Measurements from ENCODE around the gene PHKG2. TPM values are rescaled to one million over a fixed set of nuclear protein-coding genes. Genes with fewer than 3 reads are reported as not detected.

Gene PHKG2
- total and polyA plus RNA-seq, 2 donors: 22.1 to 53.8 TPM

- Histone ChIP-seq H3K4me1 (ENCODE audit: control insufficient read depth in 2 of 2, insufficient read depth in 2 of 2, low read length in 2 of 2) (no peaks in the 10 kb centered on the region), H3K4me3 (ENCODE audit: low read length in 2 of 2) (no peak overlapping the region), H3K27ac (ENCODE audit: low read depth in 1 of 2, low read length in 1 of 2) (no peak overlapping the region), H3K27me3 (ENCODE audit: control insufficient read depth in 2 of 2, insufficient read depth in 1 of 2, low read length in 1 of 2) (no peaks in the 10 kb centered on the region), H3K36me3 (ENCODE audit: control insufficient read depth in 2 of 2, insufficient read depth in 2 of 2, low read length in 1 of 2) (peaks cover 90 to 95% of the 10 kb centered on the region in 2 donors), H3K9me3 (ENCODE audit: control insufficient read depth in 2 of 2, insufficient read depth in 1 of 2, low read length in 1 of 2) (no peaks in the 10 kb centered on the region)
- WGBS: over 99% methylated on average over 6 of the region's 6 CpGs
- DNase-seq (ENCODE audit: low read depth in 6 of 9, low spot score in 9 of 9): no peak
Observed at GRCh38 chr16:30706046-30706445, 42.2 kb upstream of the PHKG2 start.

- H3K9me3 ChIP-seq (ENCODE audit: control insufficient read depth in 2 of 2, insufficient read depth in 1 of 2, low read length in 1 of 2): no peaks in the 10 kb centered on the region
- no peak for DNase-seq (ENCODE audit: low read depth in 6 of 9, low spot score in 9 of 9)
- peaks cover 86 to 95% of the 10 kb centered on the region in 2 donors for H3K36me3 ChIP-seq (ENCODE audit: control insufficient read depth in 2 of 2, insufficient read depth in 2 of 2, low read length in 1 of 2)
- H3K27ac ChIP-seq (ENCODE audit: low read depth in 1 of 2, low read length in 1 of 2): no peak overlapping the region
- 98% methylated on average over 4 of the region's 4 CpGs for WGBS
- H3K27me3 ChIP-seq (ENCODE audit: control insufficient read depth in 2 of 2, insufficient read depth in 1 of 2, low read length in 1 of 2): no peaks in the 10 kb centered on the region
- H3K4me1 ChIP-seq (ENCODE audit: control insufficient read depth in 2 of 2, insufficient read depth in 2 of 2, low read length in 2 of 2): no peaks in the 10 kb centered on the region
- no peak overlapping the region for H3K4me3 ChIP-seq (ENCODE audit: low read length in 2 of 2)
Observed at GRCh38 chr16:30710971-30711370, 37.3 kb upstream of the PHKG2 start.

GRCh38 chr16:30711712-30712111, 36.5 kb upstream of the PHKG2 start:
- Histone ChIP-seq H3K4me1 (ENCODE audit: control insufficient read depth in 2 of 2, insufficient read depth in 2 of 2, low read length in 2 of 2) (no peaks in the 10 kb centered on the region), H3K36me3 (ENCODE audit: control insufficient read depth in 2 of 2, insufficient read depth in 2 of 2, low read length in 1 of 2) (peaks cover 89 to 95% of the 10 kb centered on the region in 2 donors), H3K4me3 (ENCODE audit: low read length in 2 of 2) (no peak overlapping the region), H3K9me3 (ENCODE audit: control insufficient read depth in 2 of 2, insufficient read depth in 1 of 2, low read length in 1 of 2) (no peaks in the 10 kb centered on the region), H3K27me3 (ENCODE audit: control insufficient read depth in 2 of 2, insufficient read depth in 1 of 2, low read length in 1 of 2) (no peaks in the 10 kb centered on the region), H3K27ac (ENCODE audit: low read depth in 1 of 2, low read length in 1 of 2) (no peak overlapping the region)
- WGBS: 98% methylated on average over 1 of the region's 1 CpG
- no peak for DNase-seq (ENCODE audit: low read depth in 6 of 9, low spot score in 9 of 9)

- Histone ChIP-seq H3K4me1 (ENCODE audit: control insufficient read depth in 2 of 2, insufficient read depth in 2 of 2, low read length in 2 of 2) (no peaks in the 10 kb centered on the region), H3K9me3 (ENCODE audit: control insufficient read depth in 2 of 2, insufficient read depth in 1 of 2, low read length in 1 of 2) (no peaks in the 10 kb centered on the region), H3K36me3 (ENCODE audit: control insufficient read depth in 2 of 2, insufficient read depth in 2 of 2, low read length in 1 of 2) (peaks cover 79 to 87% of the 10 kb centered on the region in 2 donors), H3K27ac (ENCODE audit: low read depth in 1 of 2, low read length in 1 of 2) (no peak overlapping the region), H3K4me3 (ENCODE audit: low read length in 2 of 2) (no peak overlapping the region), H3K27me3 (ENCODE audit: control insufficient read depth in 2 of 2, insufficient read depth in 1 of 2, low read length in 1 of 2) (no peaks in the 10 kb centered on the region)
- WGBS: 96% methylated on average over 17 of the region's 17 CpGs
- peak in 1 of 9 donors; percentile 18 for DNase-seq (ENCODE audit: low read depth in 6 of 9, low spot score in 9 of 9)
Observed at GRCh38 chr16:30715750-30716445, 32.3 kb upstream of the PHKG2 start.

GRCh38 chr16:30720086-30720485, 28.1 kb upstream of the PHKG2 start:
- Histone ChIP-seq H3K4me3 (ENCODE audit: low read length in 2 of 2) (no peak overlapping the region), H3K27me3 (ENCODE audit: control insufficient read depth in 2 of 2, insufficient read depth in 1 of 2, low read length in 1 of 2) (no peaks in the 10 kb centered on the region), H3K36me3 (ENCODE audit: control insufficient read depth in 2 of 2, insufficient read depth in 2 of 2, low read length in 1 of 2) (peaks cover 85 to 90% of the 10 kb centered on the region in 2 donors), H3K4me1 (ENCODE audit: control insufficient read depth in 2 of 2, insufficient read depth in 2 of 2, low read length in 2 of 2) (no peaks in the 10 kb centered on the region), H3K27ac (ENCODE audit: low read depth in 1 of 2, low read length in 1 of 2) (no peak overlapping the region), H3K9me3 (ENCODE audit: control insufficient read depth in 2 of 2, insufficient read depth in 1 of 2, low read length in 1 of 2) (no peaks in the 10 kb centered on the region)
- no peak for DNase-seq (ENCODE audit: low read depth in 6 of 9, low spot score in 9 of 9)
- 97% methylated on average over 11 of the region's 11 CpGs for WGBS

- H3K27ac ChIP-seq (ENCODE audit: low read depth in 1 of 2, low read length in 1 of 2): no peak overlapping the region
- WGBS: 85% methylated on average over 9 of the region's 9 CpGs
- DNase-seq (ENCODE audit: low read depth in 6 of 9, low spot score in 9 of 9): no peak
Observed at GRCh38 chr16:30720694-30721093, 27.5 kb upstream of the PHKG2 start.

GRCh38 chr16:30721167-30721566, 27.1 kb upstream of the PHKG2 start:
- Histone ChIP-seq H3K9me3 (ENCODE audit: control insufficient read depth in 2 of 2, insufficient read depth in 1 of 2, low read length in 1 of 2) (no peaks in the 10 kb centered on the region), H3K27ac (ENCODE audit: low read depth in 1 of 2, low read length in 1 of 2) (no peak overlapping the region), H3K4me3 (ENCODE audit: low read length in 2 of 2) (no peak overlapping the region), H3K4me1 (ENCODE audit: control insufficient read depth in 2 of 2, insufficient read depth in 2 of 2, low read length in 2 of 2) (no peaks in the 10 kb centered on the region), H3K36me3 (ENCODE audit: control insufficient read depth in 2 of 2, insufficient read depth in 2 of 2, low read length in 1 of 2) (peaks cover 84 to 87% of the 10 kb centered on the region in 2 donors), H3K27me3 (ENCODE audit: control insufficient read depth in 2 of 2, insufficient read depth in 1 of 2, low read length in 1 of 2) (no peaks in the 10 kb centered on the region)
- WGBS: 99% methylated on average over 8 of the region's 8 CpGs
- no peak for DNase-seq (ENCODE audit: low read depth in 6 of 9, low spot score in 9 of 9)

More at GRCh38 chr16:30720694-30721093, 27.5 kb upstream of the PHKG2 start:
- Histone ChIP-seq H3K36me3 (ENCODE audit: control insufficient read depth in 2 of 2, insufficient read depth in 2 of 2, low read length in 1 of 2) (peaks cover 89 to 91% of the 10 kb centered on the region in 2 donors), H3K4me1 (ENCODE audit: control insufficient read depth in 2 of 2, insufficient read depth in 2 of 2, low read length in 2 of 2) (no peaks in the 10 kb centered on the region), H3K27me3 (ENCODE audit: control insufficient read depth in 2 of 2, insufficient read depth in 1 of 2, low read length in 1 of 2) (no peaks in the 10 kb centered on the region), H3K9me3 (ENCODE audit: control insufficient read depth in 2 of 2, insufficient read depth in 1 of 2, low read length in 1 of 2) (no peaks in the 10 kb centered on the region), H3K4me3 (ENCODE audit: low read length in 2 of 2) (no peak overlapping the region)

- H3K36me3 ChIP-seq (ENCODE audit: control insufficient read depth in 2 of 2, insufficient read depth in 2 of 2, low read length in 1 of 2): peaks cover 83 to 87% of the 10 kb centered on the region in 2 donors
- WGBS: 97% methylated on average over 1 of the region's 1 CpG
- no peaks in the 10 kb centered on the region for H3K4me1 ChIP-seq (ENCODE audit: control insufficient read depth in 2 of 2, insufficient read depth in 2 of 2, low read length in 2 of 2)
- no peak for DNase-seq (ENCODE audit: low read depth in 6 of 9, low spot score in 9 of 9)
- no peak overlapping the region for H3K27ac ChIP-seq (ENCODE audit: low read depth in 1 of 2, low read length in 1 of 2)
- H3K9me3 ChIP-seq (ENCODE audit: control insufficient read depth in 2 of 2, insufficient read depth in 1 of 2, low read length in 1 of 2): no peaks in the 10 kb centered on the region
- no peak overlapping the region for H3K4me3 ChIP-seq (ENCODE audit: low read length in 2 of 2)
- no peaks in the 10 kb centered on the region for H3K27me3 ChIP-seq (ENCODE audit: control insufficient read depth in 2 of 2, insufficient read depth in 1 of 2, low read length in 1 of 2)
Observed at GRCh38 chr16:30721606-30722005, 26.6 kb upstream of the PHKG2 start.

GRCh38 chr16:30722443-30722842, 25.8 kb upstream of the PHKG2 start:
- H3K36me3 ChIP-seq (ENCODE audit: control insufficient read depth in 2 of 2, insufficient read depth in 2 of 2, low read length in 1 of 2): peaks cover 79 to 81% of the 10 kb centered on the region in 2 donors
- no peak for DNase-seq (ENCODE audit: low read depth in 6 of 9, low spot score in 9 of 9)
- WGBS: 92% methylated on average over 6 of the region's 6 CpGs
- no peak overlapping the region for H3K27ac ChIP-seq (ENCODE audit: low read depth in 1 of 2, low read length in 1 of 2)
- H3K4me1 ChIP-seq (ENCODE audit: control insufficient read depth in 2 of 2, insufficient read depth in 2 of 2, low read length in 2 of 2): no peaks in the 10 kb centered on the region
- H3K9me3 ChIP-seq (ENCODE audit: control insufficient read depth in 2 of 2, insufficient read depth in 1 of 2, low read length in 1 of 2): no peaks in the 10 kb centered on the region
- H3K4me3 ChIP-seq (ENCODE audit: low read length in 2 of 2): no peak overlapping the region
- H3K27me3 ChIP-seq (ENCODE audit: control insufficient read depth in 2 of 2, insufficient read depth in 1 of 2, low read length in 1 of 2): no peaks in the 10 kb centered on the region
